ENCODE data around the gene AP2A1. TPM values are rescaled to one million over a fixed set of nuclear protein-coding genes. Genes with fewer than 3 reads are reported as not detected.
A peak's percentile ranks its signal among the peaks of the same experiment; 100 is the strongest.

Gene AP2A1
- total and polyA plus RNA-seq, 9 of the 15 experiments (the other 6 are each of a cell fraction or from before 2014, with no cell fraction given) = 0.55 to 150 (median 31.9) TPM

DNA sequence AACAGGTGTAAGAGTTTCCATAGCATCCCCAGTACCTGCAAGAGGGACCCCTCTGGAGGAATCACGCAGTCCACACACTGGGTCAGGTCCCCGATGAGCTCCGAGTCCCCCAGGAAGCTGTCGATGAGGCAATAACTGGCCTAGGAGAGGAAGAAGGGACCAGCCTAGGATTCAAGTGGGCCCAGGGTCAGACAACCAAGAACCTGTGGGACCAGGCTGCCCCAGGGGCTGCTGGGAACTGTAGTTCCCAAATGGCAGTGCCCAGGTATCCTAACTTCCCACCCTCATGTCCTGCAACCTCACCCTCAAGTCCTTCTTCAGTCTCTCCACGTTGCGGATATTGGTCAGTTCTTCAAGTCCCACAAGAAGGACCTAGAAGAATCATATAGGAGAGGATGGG, 44.5 kb downstream of the AP2A1 start:
- ChIA-PET CTCF (ENCODE audit: low intra/inter-chr PET ratio) (no interaction called here), POLR2A (interaction anchor here (2.4 kb wide), 1 partner anchor 8 kb away, joined by 9 read pairs; no protein-coding TSS in a partner anchor)
- intact Hi-C loops (cut with micrococcal nuclease) (no loop called here), in situ Hi-C loops (cut with MboI) (no loop called here)
- Histone ChIP-seq H4K20me1 (replicated peaks; ENCODE audit: control insufficient read depth, insufficient read depth, low read length) (no peaks in the 10 kb centered on the region; the same call in 1 of the 2 replicates), H3K9ac (ENCODE audit: insufficient read depth in 1 of 2, low read depth in 2 of 2, low read length in 2 of 2) (no peak overlapping the region; a peak in 1 of 4 replicates), H3K4me3 (no peak overlapping the region), H3K4me1 (replicated peaks in 1 of 2; ENCODE audit: control insufficient read depth in 2 of 2, insufficient read depth in 2 of 2, low read length in 2 of 2) (peaks cover 25 to 48% of the 10 kb centered on the region in 2 experiments), H3K27me3 (ENCODE audit: control insufficient read depth in 2 of 2, insufficient read depth in 2 of 2, low read length in 2 of 2) (no peaks in the 10 kb centered on the region), H3K9me3 (replicated peaks; ENCODE audit: control insufficient read depth, insufficient read depth, low read depth, low read length) (no peaks in the 10 kb centered on the region), H2AFZ (ENCODE audit: low read depth, low read length) (no peak overlapping the region), H3K27ac (ENCODE audit: extremely low read depth, low read depth, low read length) (no peak overlapping the region), H3K9me1 (ENCODE audit: control insufficient read depth, insufficient read depth, low read length) (no peaks in the 10 kb centered on the region), H3K79me2 (ENCODE audit: control insufficient read depth, insufficient read depth, low read length) (no peaks in the 10 kb centered on the region), H3K36me3 (ENCODE audit: control insufficient read depth, insufficient read depth, low read length) (peaks cover 18% of the 10 kb centered on the region; the same call in 2 of the 3 replicates), H3K4me2 (ENCODE audit: insufficient read depth, low read length) (no peak overlapping the region)
- no peak for DNase-seq (ENCODE audit: extremely low read depth in 1 of 4, low spot score in 3 of 4)
- WGBS (ENCODE audit: insufficient coverage, low coverage, missing lambda C conversion rate) = 76% methylated on average over 6 of the region's 6 CpGs
- no peak for ATAC-seq
- BruUV-seq (replicated peaks) = no TSS peak
- no peak for FAIRE-seq
- TF ChIP-seq ARNT (IDR thresholded peaks at IDR 0.05) (no peak), AFF4 (CRISPR knock-in tag; IDR thresholded peaks at IDR 0.05) (no peak), ZNF77 (CRISPR knock-in tag; IDR thresholded peaks at IDR 0.05) (no peak), ZNF143 (CRISPR knock-in tag; IDR thresholded peaks at IDR 0.05) (peak; percentile 66; the same call in 1 of the 2 replicates), HCFC1 (IDR thresholded peaks at IDR 0.05; ENCODE audit: low read depth, low read length) (peak; percentile 70), THAP12 (CRISPR knock-in tag; IDR thresholded peaks at IDR 0.05) (no peak), ZNF140 (CRISPR knock-in tag; IDR thresholded peaks at IDR 0.05) (no peak), ZC3H11A (IDR thresholded peaks at IDR 0.05; ENCODE audit: low read depth, low read length) (no peak), SETDB1 (IDR thresholded peaks at IDR 0.05; ENCODE audit: low read length) (no peak), ZNF57 (CRISPR knock-in tag; IDR thresholded peaks at IDR 0.05) (no peak), TEAD2 (tag; IDR thresholded peaks at IDR 0.05) (no peak), BACH1 (tag; IDR thresholded peaks at IDR 0.05) (no peak), ZFX (CRISPR knock-in tag; IDR thresholded peaks at IDR 0.05) (0 out of 2 replicates have a peak, but pooled peaks have one; percentile 15), ZNF232 (CRISPR knock-in tag; IDR thresholded peaks at IDR 0.05) (no peak)
- TF ChIP-seq, protein P1, sequence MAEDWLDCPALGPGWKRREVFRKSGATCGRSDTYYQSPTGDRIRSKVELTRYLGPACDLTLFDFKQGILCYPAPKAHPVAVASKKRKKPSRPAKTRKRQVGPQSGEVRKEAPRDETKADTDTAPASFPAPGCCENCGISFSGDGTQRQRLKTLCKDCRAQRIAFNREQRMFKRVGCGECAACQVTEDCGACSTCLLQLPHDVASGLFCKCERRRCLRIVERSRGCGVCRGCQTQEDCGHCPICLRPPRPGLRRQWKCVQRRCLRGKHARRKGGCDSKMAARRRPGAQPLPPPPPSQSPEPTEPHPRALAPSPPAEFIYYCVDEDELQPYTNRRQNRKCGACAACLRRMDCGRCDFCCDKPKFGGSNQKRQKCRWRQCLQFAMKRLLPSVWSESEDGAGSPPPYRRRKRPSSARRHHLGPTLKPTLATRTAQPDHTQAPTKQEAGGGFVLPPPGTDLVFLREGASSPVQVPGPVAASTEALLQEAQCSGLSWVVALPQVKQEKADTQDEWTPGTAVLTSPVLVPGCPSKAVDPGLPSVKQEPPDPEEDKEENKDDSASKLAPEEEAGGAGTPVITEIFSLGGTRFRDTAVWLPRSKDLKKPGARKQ (CRISPR knock-in tag; IDR thresholded peaks at IDR 0.05) = no peak
- TF ChIP-seq, protein P2, sequence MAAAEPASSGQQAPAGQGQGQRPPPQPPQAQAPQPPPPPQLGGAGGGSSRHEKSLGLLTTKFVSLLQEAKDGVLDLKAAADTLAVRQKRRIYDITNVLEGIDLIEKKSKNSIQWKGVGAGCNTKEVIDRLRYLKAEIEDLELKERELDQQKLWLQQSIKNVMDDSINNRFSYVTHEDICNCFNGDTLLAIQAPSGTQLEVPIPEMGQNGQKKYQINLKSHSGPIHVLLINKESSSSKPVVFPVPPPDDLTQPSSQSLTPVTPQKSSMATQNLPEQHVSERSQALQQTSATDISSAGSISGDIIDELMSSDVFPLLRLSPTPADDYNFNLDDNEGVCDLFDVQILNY (CRISPR knock-in tag; IDR thresholded peaks at IDR 0.05) = no peak
